K562 (cell line): ENCODE measurements around the gene GET3. TPM values are rescaled to one million over a fixed set of nuclear protein-coding genes. Genes with fewer than 3 reads are reported as not detected.
A peak's percentile ranks its signal among the peaks of the same experiment; 100 is the strongest.

Source experiments
- ATF2 ChIP-seq: sonication (generic); formaldehyde crosslinking; IDR thresholded peaks from 2 replicates; pipeline ENCODE4 v1.8.1; 2022; ENCODE audit warnings: missing genetic modification reagents
- BHLHE40 ChIP-seq: IDR thresholded peaks from 2 replicates; pipeline ENCODE4 v1.6.1; 2011; ENCODE audit warnings: low read length, improper control_type of control experiment
- NRF1 ChIP-seq, 2 experiments: fragments of 450-650 bp; IDR thresholded peaks in 1 of 2; conservative IDR thresholded peaks in 1 of 2; 2 replicates each; pipeline ENCODE4 v1.6.1; 2014; ENCODE audit warnings: mild to moderate bottlenecking in 2 of 2
- PPARD ChIP-seq: fragments of 250-450 bp; sonication (Bioruptor Pico); IDR thresholded peaks from 2 replicates; pipeline ENCODE4 v1.8.0; 2022; ENCODE audit warnings: inconsistent platforms, mild to moderate bottlenecking, moderate library complexity
- RBM25 ChIP-seq: fragments of 200-400 bp; formaldehyde crosslinking; IDR thresholded peaks from 2 replicates; pipeline ENCODE4 v1.6.1; 2018; ENCODE audit warnings: low read length, low read depth, moderate library complexity; ENCODE audit not compliant: severe bottlenecking
- REST ChIP-seq, 2 experiments: fragments of 450-650 bp; formaldehyde crosslinking in 1 of 2; IDR thresholded peaks; 2 replicates each; pipeline versions ENCODE4 v1.4.0 to v1.6.1; 2014 to 2020; ENCODE audit warnings: mild to moderate bottlenecking in 2 of 2, borderline replicate concordance in 1 of 2, low read depth in 1 of 2
- TOE1 ChIP-seq, 2 experiments: fragments of 450-650 bp in 1 of 2; sonication (generic) in 1 of 2; formaldehyde crosslinking in 1 of 2; IDR thresholded peaks; 2 replicates each; pipeline versions ENCODE4 v1.7.1 to v1.8.0; 2016 to 2022; ENCODE audit warnings: borderline replicate concordance in 2 of 2, mild to moderate bottlenecking in 2 of 2, antibody characterized with exemption in 1 of 2, inconsistent platforms in 1 of 2, low read depth in 1 of 2, missing genetic modification reagents in 1 of 2, moderate library complexity in 1 of 2
- VEZF1 ChIP-seq: fragments of 200-800 bp; sonication (Bioruptor generic); IDR thresholded peaks from 2 replicates; pipeline ENCODE4 v1.6.1; 2017; ENCODE audit warnings: missing genetic modification characterization, missing compliant biosample characterization
- ZBTB5 ChIP-seq: fragments of 450-650 bp; IDR thresholded peaks from 2 replicates; pipeline ENCODE4 v1.6.1; 2017; ENCODE audit warnings: antibody characterized with exemption
- ZNF175 ChIP-seq: fragments of 200-800 bp; sonication (Bioruptor generic); IDR thresholded peaks from 2 replicates; pipeline ENCODE4 v1.6.1; 2016; ENCODE audit warnings: low read depth, mild to moderate bottlenecking, missing genetic modification characterization, missing compliant biosample characterization
- ZNF436 ChIP-seq: fragments of 250-450, 450-650 bp; sonication (Bioruptor Pico); formaldehyde crosslinking; IDR thresholded peaks from 2 replicates; pipeline ENCODE4 v1.7.0; 2020; ENCODE audit warnings: mild to moderate bottlenecking
- ZNF586 ChIP-seq: fragments of 450-650 bp; formaldehyde crosslinking; conservative IDR thresholded peaks from 2 replicates; pipeline ENCODE4 v1.4.0; 2020; ENCODE audit warnings: mild to moderate bottlenecking, moderate library complexity
- polyA plus RNA-seq, 8 experiments: library from polyadenylated mRNA; depleted of rRNA in 4 of 8; stranded (reverse) in 5 of 8; unstranded in 3 of 8; fragments of >200 nt; fragmentation: Nextera tagmentation in 2 of 8; fragmentation: Illumina TruSeq in 1 of 8; extraction: Ambion mirVana in 2 of 8; extraction: Trizol in 1 of 8; gene quantifications; 2 replicates each; pipeline versions ENCODE4 v1.2.1 to v1.2.3, GENCODE V29; 2011 to 2014; ENCODE audit warnings: inconsistent platforms in 1 of 8, missing spikeins in 1 of 8
- total RNA-seq, 7 experiments: library from RNA; depleted of rRNA in 6 of 7; stranded (reverse); fragments of >200 nt in 6 of 7; fragmentation: Illumina TruSeq in 2 of 7; extraction: Trizol in 2 of 7; gene quantifications; 2 replicates each; pipeline versions ENCODE4 v1.2.1 to v1.2.3, GENCODE V29; 2011 to 2021; ENCODE audit warnings: low replicate concordance in 1 of 7

The GET3 gene
- total and polyA plus RNA-seq, 9 of the 15 experiments (the other 6 are each of a cell fraction or from before 2014, with no cell fraction given): 8.3 to 83.5 (median 51.8) TPM

GRCh38 chr19:12736995-12737834 lies at the start of gene GET3 (continued):
- peak; percentile 77 for TF ChIP-seq REST (IDR thresholded peaks at IDR 0.05; ENCODE audit: borderline replicate concordance)
- TF ChIP-seq REST (CRISPR knock-in tag; IDR thresholded peaks at IDR 0.05; ENCODE audit: low read depth): no peak
- 0 out of 2 replicates have a peak, but pooled peaks have one; percentile 21 for TF ChIP-seq ZNF586
- TF ChIP-seq ZNF175: no peak
- TF ChIP-seq TOE1 (IDR thresholded peaks at IDR 0.05; ENCODE audit: borderline replicate concordance): peak; percentile 98
- TF ChIP-seq TOE1 (CRISPR knock-in tag; IDR thresholded peaks at IDR 0.05; ENCODE audit: borderline replicate concordance, low read depth): no peak
- peak in 1 of 2 experiments; percentile 60; a peak in 3 of 4 replicates for TF ChIP-seq NRF1 (conservative IDR thresholded peaks at IDR 0.05 in 1 of 2, IDR thresholded peaks at IDR 0.05 in 1 of 2)
- peak; percentile 39; the same call in 1 of the 2 replicates for TF ChIP-seq ZNF436 (CRISPR knock-in tag)
- peak; percentile 98 for TF ChIP-seq BHLHE40
- no peak for TF ChIP-seq ZBTB5
- TF ChIP-seq VEZF1 (CRISPR knock-in tag): peak; percentile 80
- no peak for TF ChIP-seq PPARD (CRISPR knock-in tag)
- peak; percentile 95 for TF ChIP-seq RBM25
- TF ChIP-seq ATF2: no peak
